CD14-positive monocyte (primary cell): Measurements from ENCODE around the gene GALNT10. TPM values are rescaled to one million over a fixed set of nuclear protein-coding genes. Genes with fewer than 3 reads are reported as not detected.

Source experiments
- DNase-seq, 3 donors: peaks; one replicate each; pipeline ENCODE4 v3.0.0-alpha.2; 2011 to 2022
- H2AFZ ChIP-seq: 2 replicates; pipeline ENCODE4 v1.6.0; 2012; ENCODE audit warnings: mild to moderate bottlenecking, low read depth, low read length, inconsistent platforms; ENCODE audit not compliant: insufficient read depth, poor library complexity, severe bottlenecking
- H3K27ac ChIP-seq, 2 donors: 1 replicate in 1 of 2; 2 replicates in 1 of 2; pipeline ENCODE4 v1.5.1; 2012 to 2013; ENCODE audit warnings: low read length in 2 of 2, control low read depth in 1 of 2, inconsistent platforms in 1 of 2, low read depth in 1 of 2, mild to moderate bottlenecking in 1 of 2
- H3K27me3 ChIP-seq, 2 donors: one replicate each; pipeline versions ENCODE4 v1.6.0 to v1.6.1; 2011 to 2013; ENCODE audit warnings: low read length in 2 of 2; ENCODE audit not compliant: control insufficient read depth in 2 of 2, insufficient read depth in 2 of 2
- H3K36me3 ChIP-seq, 2 donors: replicated peaks in 1 of 2; 1 replicate in 1 of 2; 2 replicates in 1 of 2; pipeline versions ENCODE4 v1.5.1 to v1.6.1; 2012 to 2013; ENCODE audit warnings: low read length in 2 of 2, control low read depth in 1 of 2, inconsistent platforms in 1 of 2, mild to moderate bottlenecking in 1 of 2; ENCODE audit not compliant: insufficient read depth in 2 of 2, control insufficient read depth in 1 of 2
- H3K4me1 ChIP-seq, 2 donors: 1 replicate in 1 of 2; 2 replicates in 1 of 2; pipeline versions ENCODE4 v1.5.1 to v1.6.1; 2012 to 2013; ENCODE audit warnings: low read length in 2 of 2, control low read depth in 1 of 2, inconsistent platforms in 1 of 2, mild to moderate bottlenecking in 1 of 2, moderate library complexity in 1 of 2; ENCODE audit not compliant: insufficient read depth in 2 of 2, control insufficient read depth in 1 of 2
- H3K4me2 ChIP-seq: replicated peaks from 2 replicates; pipeline ENCODE3; 2012; ENCODE audit warnings: low read length, moderate library complexity, mild to moderate bottlenecking; ENCODE audit not compliant: poor library complexity, severe bottlenecking; ENCODE audit errors: extremely low read depth
- H3K4me3 ChIP-seq, 3 experiments: fragments of 200-600 bp in 1 of 3; sonication (generic) in 1 of 3; replicated peaks in 1 of 3; 1 replicate in 2 of 3; 2 replicates in 1 of 3; pipeline ENCODE4 v1.5.1; 2011 to 2013; ENCODE audit warnings: low read length in 3 of 3, mild to moderate bottlenecking in 3 of 3, control low read depth in 2 of 3, low read depth in 2 of 3, inconsistent platforms in 1 of 3, moderate library complexity in 1 of 3
- H3K79me2 ChIP-seq: 2 replicates; pipeline ENCODE4 v1.6.0; 2012; ENCODE audit warnings: mild to moderate bottlenecking, control low read depth, inconsistent platforms, low read length, moderate library complexity; ENCODE audit not compliant: insufficient read depth
- H3K9ac ChIP-seq: 2 replicates; pipeline ENCODE4 v1.6.0; 2017; ENCODE audit warnings: low read length, mild to moderate bottlenecking; ENCODE audit not compliant: insufficient read depth, poor library complexity, severe bottlenecking
- H3K9me3 ChIP-seq, 2 donors: replicated peaks in 1 of 2; 1 replicate in 1 of 2; 2 replicates in 1 of 2; pipeline versions ENCODE4 v1.5.1 to v1.6.1; 2012 to 2013; ENCODE audit warnings: low read length in 2 of 2, control low read depth in 1 of 2; ENCODE audit not compliant: control insufficient read depth in 1 of 2, insufficient read depth in 1 of 2
- H4K20me1 ChIP-seq: 2 replicates; pipeline ENCODE4 v1.6.0; 2012; ENCODE audit warnings: mild to moderate bottlenecking, low read length, control low read depth, moderate library complexity; ENCODE audit not compliant: insufficient read depth
- H3K27ac Mint-ChIP-seq, 7 donors: one replicate each; pipeline ENCODE4 v1.8.0; 2020; ENCODE audit warnings: mild to moderate bottlenecking in 7 of 7, mixed read lengths in 7 of 7, moderate library complexity in 6 of 7, inconsistent platforms in 2 of 7
- H3K27me3 Mint-ChIP-seq, 3 donors: one replicate each; pipeline ENCODE4 v1.8.0; 2021 to 2022; ENCODE audit warnings: low read depth in 3 of 3, mild to moderate bottlenecking in 3 of 3, mixed read lengths in 3 of 3, moderate library complexity in 3 of 3, inconsistent platforms in 1 of 3
- H3K36me3 Mint-ChIP-seq, 2 donors: one replicate each; pipeline ENCODE4 v1.8.0; 2020; ENCODE audit warnings: mixed read lengths in 2 of 2, inconsistent platforms in 1 of 2, mild to moderate bottlenecking in 1 of 2
- H3K4me1 Mint-ChIP-seq: one replicate; pipeline ENCODE4 v1.8.0; 2020; ENCODE audit warnings: mild to moderate bottlenecking, mixed read lengths
- H3K4me3 Mint-ChIP-seq, 2 donors: one replicate each; pipeline ENCODE4 v1.8.0; 2020; ENCODE audit warnings: mild to moderate bottlenecking in 2 of 2, mixed read lengths in 2 of 2, moderate library complexity in 1 of 2
- H3K9me3 Mint-ChIP-seq, 7 donors: one replicate each; pipeline ENCODE4 v1.8.0; 2020 to 2022; ENCODE audit warnings: mixed read lengths in 7 of 7, mild to moderate bottlenecking in 6 of 7, moderate library complexity in 6 of 7, inconsistent platforms in 2 of 7
- CTCF ChIP-seq: fragments of 200-600 bp; IDR thresholded peaks from one replicate; pipeline ENCODE4 v1.8.0; 2022; ENCODE audit warnings: antibody characterized with exemption, mild to moderate bottlenecking
- WGBS: methylation state at CpG from one replicate; pipeline ENCODE4 v1.1.5; 2013; ENCODE audit warnings: missing lambda C conversion rate; ENCODE audit not compliant: insufficient coverage; 5-methylcytosine and 5-hydroxymethylcytosine counted together
- intact Hi-C, 2 donors: fragments of 100-400 bp; cut with micrococcal nuclease; formaldehyde crosslinking; loops; one replicate each; pipeline versions ENCODE4 v1.15.0 to v1.15.1; 2023
- polyA plus RNA-seq, 3 donors: library from polyadenylated mRNA; depleted of rRNA in 1 of 3; unstranded in 2 of 3; stranded (reverse) in 1 of 3; fragments of 300-500 nt in 2 of 3; fragments of >200 nt in 1 of 3; fragmentation: Illumina TruSeq in 2 of 3; gene quantifications; 1 replicate in 2 of 3; 2 replicates in 1 of 3; pipeline ENCODE4 v1.2.3, GENCODE V29; 2012 to 2021

The GALNT10 gene
- polyA plus RNA-seq, 3 donors = 6.2 to 11.6 (median 7.3) TPM

GRCh38 chr5:154373729-154374179 is 183.2 kb downstream of the GALNT10 start:
- Mint-ChIP-seq H3K27ac (no peak overlapping the region), H3K4me1 (no peaks in the 10 kb centered on the region), H3K4me3 (no peak overlapping the region), H3K36me3 (peaks cover 33 to 39% of the 10 kb centered on the region in 2 donors), H3K27me3 (peaks cover 0 to 2% (median 0%) of the 10 kb centered on the region in 3 donors), H3K9me3 (no peaks in the 10 kb centered on the region)
- Histone ChIP-seq H3K79me2 (no peaks in the 10 kb centered on the region), H3K4me1 (no peaks in the 10 kb centered on the region), H3K36me3 (peaks cover 14 to 37% of the 10 kb centered on the region in 2 donors), H3K9ac (no peak overlapping the region), H2AFZ (no peak overlapping the region), H3K27me3 (no peaks in the 10 kb centered on the region), H3K9me3 (no peaks in the 10 kb centered on the region), H3K4me3 (no peak overlapping the region), H3K27ac (no peak overlapping the region), H4K20me1 (no peaks in the 10 kb centered on the region), H3K4me2 (no peak overlapping the region)
- no peak for DNase-seq
- intact Hi-C loops = no loop called here
- no peak for TF ChIP-seq CTCF
- whole genome bisulfite sequencing = 96% methylated on average over 6 of the region's 8 CpGs

- H3K36me3 Mint-ChIP-seq = peaks cover 37 to 39% of the 10 kb centered on the region in 2 donors
- H3K36me3 ChIP-seq = peaks cover 14 to 43% of the 10 kb centered on the region in 2 donors
- no peaks in the 10 kb centered on the region for H3K9me3 ChIP-seq
- no peak for DNase-seq
- no peaks in the 10 kb centered on the region for H3K27me3 ChIP-seq
- H3K27ac ChIP-seq = no peak overlapping the region
- no peak overlapping the region for H3K4me3 ChIP-seq
- H2AFZ ChIP-seq = no peak overlapping the region
- H3K79me2 ChIP-seq = no peaks in the 10 kb centered on the region
- H3K4me2 ChIP-seq = no peak overlapping the region
- no peak overlapping the region for H3K9ac ChIP-seq
- peaks cover 0 to 2% (median 0%) of the 10 kb centered on the region in 3 donors for H3K27me3 Mint-ChIP-seq
- no peak for TF ChIP-seq CTCF
- no peaks in the 10 kb centered on the region for H3K9me3 Mint-ChIP-seq
- H3K27ac Mint-ChIP-seq = no peak overlapping the region
- H3K4me1 ChIP-seq = no peaks in the 10 kb centered on the region
- 100% methylated on average over 3 of the region's 4 CpGs for WGBS
- no peak overlapping the region for H3K4me3 Mint-ChIP-seq
- no peaks in the 10 kb centered on the region for H3K4me1 Mint-ChIP-seq
- intact Hi-C loops = no loop called here
- H4K20me1 ChIP-seq = no peaks in the 10 kb centered on the region
These were observed 183.7 kb downstream of the GALNT10 start for GRCh38 chr5:154374264-154374663.
